HG03039 (cell line): ENCODE data around the gene WDR74.
A peak's percentile ranks its signal among the peaks of the same experiment; 100 is the strongest.
"Not testable (repeated sequence)": the region's sequence is repeated elsewhere in the genome, so short reads cannot be mapped to it uniquely, and the experiment has no call there.

Experiments
- ATAC-seq: cut with Tn5 transposase; IDR thresholded peaks from one replicate; pipeline ENCODE4 v1.9.1; 2021; ENCODE audit warnings: mild to moderate bottlenecking, moderate library complexity; ENCODE audit not compliant: unreplicated experiment

The WDR74 gene

GRCh38 chr11:62842171-62842741 is 2.9 kb upstream of the WDR74 start:
- ATAC-seq: no peak

GRCh38 chr11:62841361-62842170 is 2.2 kb upstream of the WDR74 start:
- peak; percentile 42 for ATAC-seq

GRCh38 chr11:62840721-62841360 is 1.5 kb upstream of the WDR74 start:
- ATAC-seq: not testable (repeated sequence)

- ATAC-seq: no peak
Measured at GRCh38 chr11:62835336-62835735, 4.1 kb downstream of the WDR74 start.

GRCh38 chr11:62832336-62833234 is 6.8 kb downstream of the WDR74 start, which contains the start of gene TEX54:
Gene TEX54, minus strand, starts transcription at chr11:62832841.
- no peak for ATAC-seq

- peak; percentile 78 for ATAC-seq
Measured at GRCh38 chr11:62831520-62832335, 7.7 kb downstream of the WDR74 start, which contains the start of gene STX5. Gene STX5, minus strand, starts transcription at chr11:62832051. Its CDS starts 808 bp downstream, at chr11:62831243.

- ATAC-seq: no peak
Measured at GRCh38 chr11:62830904-62831519, 8.4 kb downstream of the WDR74 start.

- not testable (repeated sequence) for ATAC-seq
Measured at GRCh38 chr11:62828130-62828529, 11.3 kb downstream of the WDR74 start.

GRCh38 chr11:62823677-62824076 is 15.7 kb downstream of the WDR74 start:
- ATAC-seq: no peak

GRCh38 chr11:62817129-62817528 is 22.3 kb downstream of the WDR74 start:
- no peak for ATAC-seq

GRCh38 chr11:62816557-62816956 is 22.8 kb downstream of the WDR74 start:
- no peak for ATAC-seq

- no peak for ATAC-seq
Measured at GRCh38 chr11:62811659-62812058, 27.7 kb downstream of the WDR74 start.

- no peak for ATAC-seq
Measured at GRCh38 chr11:62810748-62811147, 28.6 kb downstream of the WDR74 start.

- no peak for ATAC-seq
Measured at GRCh38 chr11:62806611-62807121, 32.7 kb downstream of the WDR74 start.

GRCh38 chr11:62805961-62806441 is 33.4 kb downstream of the WDR74 start:
- no peak for ATAC-seq

- ATAC-seq: peak; percentile 77
Measured at GRCh38 chr11:62805076-62805892, 34.1 kb downstream of the WDR74 start, which contains the start of gene NXF1. Gene NXF1, minus strand, starts transcription at chr11:62805440. Its CDS starts 84 bp downstream, at chr11:62805356.

- peak; percentile 13 for ATAC-seq
Measured at GRCh38 chr11:62804310-62805075, 34.9 kb downstream of the WDR74 start.
